SIG-M5 (cell line): ENCODE data around the gene EIF4EBP2.

Experiments used
- DNase-seq: peaks from one replicate; lab custom pipeline; 2025; lab: John Stamatoyannopoulos, UW

The EIF4EBP2 gene

DNA sequence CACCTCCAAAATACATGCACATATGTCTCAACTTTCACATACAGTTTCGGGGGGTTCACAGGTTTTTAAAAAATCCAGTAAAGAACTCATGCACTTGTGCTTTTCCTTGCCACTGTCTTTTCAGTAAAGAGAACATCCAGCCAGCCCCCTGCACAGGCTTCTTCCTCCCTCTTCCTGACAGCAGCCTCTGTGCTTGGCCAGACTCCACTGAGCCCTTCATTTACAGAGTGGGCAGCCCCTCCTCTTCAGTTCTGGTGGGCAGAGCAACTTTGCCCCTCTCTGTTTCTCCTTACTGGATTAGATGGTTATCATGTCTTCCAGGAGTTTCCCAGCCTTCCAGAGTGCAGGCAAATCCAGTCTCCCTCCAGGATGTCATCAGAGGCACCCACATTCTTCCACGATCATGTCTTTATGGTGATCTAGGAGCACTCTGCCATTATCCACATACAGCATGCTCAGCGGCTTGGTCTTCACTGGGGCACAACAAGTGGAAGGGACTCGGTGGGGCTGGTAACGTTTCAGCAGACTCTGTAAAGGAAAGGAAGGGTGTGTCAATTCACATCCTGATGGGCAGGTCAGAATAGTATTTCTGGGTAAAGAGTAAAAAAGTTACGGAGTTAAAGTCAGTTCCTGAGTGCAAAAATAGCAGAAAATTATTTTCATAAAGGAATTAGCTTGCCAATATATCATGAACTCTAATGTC lies 28.8 kb downstream of the EIF4EBP2 start:
- no peak for DNase-seq

DNA sequence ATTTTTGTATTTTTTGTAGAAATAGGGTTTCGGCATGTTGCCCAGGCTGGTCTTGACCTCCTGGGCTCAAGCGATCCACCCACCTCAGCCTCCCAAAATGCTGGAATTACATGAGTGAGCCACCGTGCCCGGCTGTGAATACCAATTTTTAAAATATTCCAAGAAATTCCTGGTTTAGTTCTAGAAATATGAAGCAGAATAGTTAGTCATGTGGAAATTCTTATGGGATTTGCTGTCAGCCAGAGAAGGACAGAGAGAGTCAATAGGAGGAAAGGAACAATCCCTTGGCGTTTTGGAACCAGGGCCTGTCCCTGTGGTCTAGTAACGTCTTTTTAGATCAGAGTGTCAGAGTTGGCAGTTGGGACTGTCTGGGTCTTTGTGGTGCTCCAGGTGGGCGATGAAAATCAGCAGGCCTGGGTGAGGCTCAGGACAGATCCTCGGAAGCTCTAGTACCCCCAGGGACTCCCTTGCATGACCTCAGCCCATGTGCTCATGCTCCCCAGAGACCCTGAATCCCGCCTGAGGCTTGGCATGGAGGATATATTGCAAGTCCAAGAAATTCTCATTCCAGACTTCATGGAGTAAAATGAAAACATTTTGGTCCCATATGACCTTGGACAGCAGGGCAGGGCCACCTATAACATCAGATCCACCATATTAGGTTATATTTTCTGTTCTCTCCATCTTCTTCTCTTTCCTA lies 29.8 kb downstream of the EIF4EBP2 start:
- no peak for DNase-seq

DNA sequence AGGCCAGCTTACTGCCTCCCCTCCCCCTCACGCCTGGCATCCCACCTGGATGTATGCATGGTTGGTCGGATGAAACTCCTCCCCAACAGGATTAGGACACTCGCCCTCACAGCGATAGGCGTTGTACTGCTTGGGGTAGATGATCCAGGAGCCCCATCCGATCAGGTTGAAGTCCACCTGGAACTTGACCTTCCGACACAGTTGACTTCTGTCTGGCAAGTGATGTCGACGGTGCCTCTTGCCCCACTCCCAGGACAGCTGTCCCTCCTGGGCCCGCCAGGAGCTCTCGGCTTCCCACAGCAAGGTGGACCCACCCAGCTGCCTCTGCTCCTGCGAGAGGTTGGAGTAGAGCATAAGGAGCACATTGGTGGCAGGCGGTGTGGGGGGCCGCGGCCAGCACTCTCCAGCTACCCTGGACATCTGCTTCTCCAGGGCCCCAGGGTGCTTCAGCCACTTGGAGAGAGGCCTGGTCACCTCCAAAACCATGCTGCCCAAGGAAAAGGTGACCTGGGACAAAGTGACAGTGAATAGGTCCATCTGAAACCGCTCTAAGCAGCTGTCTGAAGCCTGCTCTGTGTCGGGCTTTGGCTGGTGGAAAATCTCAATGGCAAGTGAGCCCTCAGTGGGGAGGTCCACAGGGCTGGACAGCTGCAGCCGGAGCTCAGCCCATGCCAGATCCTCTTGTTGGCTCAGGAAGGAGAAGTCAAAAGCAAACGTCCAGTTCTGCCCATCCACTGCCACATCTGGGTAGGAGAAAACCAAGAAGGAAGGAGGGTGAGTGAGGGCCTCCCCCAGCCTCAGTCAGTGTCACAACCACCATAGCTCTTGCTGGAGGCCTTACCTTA lies 31.5 kb downstream of the EIF4EBP2 start:
- no peak for DNase-seq

DNA sequence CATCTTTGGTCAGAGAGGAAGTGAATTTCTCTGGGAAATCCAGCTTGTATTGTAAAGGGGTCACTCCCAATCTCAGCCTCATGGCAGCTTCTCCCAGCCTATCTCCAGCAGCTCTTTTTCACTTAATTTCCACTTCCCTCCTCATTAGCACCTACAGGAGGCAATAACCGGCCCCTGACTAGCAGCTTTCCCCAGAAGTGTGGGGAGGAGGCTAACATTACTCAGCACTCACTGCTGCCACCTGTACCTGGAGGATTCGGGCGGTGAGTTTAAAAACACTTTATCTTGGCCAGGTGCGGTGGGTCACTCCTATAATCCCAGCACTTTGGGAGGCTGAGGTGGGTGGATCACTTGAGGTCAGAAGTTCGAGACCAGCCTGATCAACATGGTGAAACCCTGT lies 33.8 kb downstream of the EIF4EBP2 start:
- no peak for DNase-seq

DNA sequence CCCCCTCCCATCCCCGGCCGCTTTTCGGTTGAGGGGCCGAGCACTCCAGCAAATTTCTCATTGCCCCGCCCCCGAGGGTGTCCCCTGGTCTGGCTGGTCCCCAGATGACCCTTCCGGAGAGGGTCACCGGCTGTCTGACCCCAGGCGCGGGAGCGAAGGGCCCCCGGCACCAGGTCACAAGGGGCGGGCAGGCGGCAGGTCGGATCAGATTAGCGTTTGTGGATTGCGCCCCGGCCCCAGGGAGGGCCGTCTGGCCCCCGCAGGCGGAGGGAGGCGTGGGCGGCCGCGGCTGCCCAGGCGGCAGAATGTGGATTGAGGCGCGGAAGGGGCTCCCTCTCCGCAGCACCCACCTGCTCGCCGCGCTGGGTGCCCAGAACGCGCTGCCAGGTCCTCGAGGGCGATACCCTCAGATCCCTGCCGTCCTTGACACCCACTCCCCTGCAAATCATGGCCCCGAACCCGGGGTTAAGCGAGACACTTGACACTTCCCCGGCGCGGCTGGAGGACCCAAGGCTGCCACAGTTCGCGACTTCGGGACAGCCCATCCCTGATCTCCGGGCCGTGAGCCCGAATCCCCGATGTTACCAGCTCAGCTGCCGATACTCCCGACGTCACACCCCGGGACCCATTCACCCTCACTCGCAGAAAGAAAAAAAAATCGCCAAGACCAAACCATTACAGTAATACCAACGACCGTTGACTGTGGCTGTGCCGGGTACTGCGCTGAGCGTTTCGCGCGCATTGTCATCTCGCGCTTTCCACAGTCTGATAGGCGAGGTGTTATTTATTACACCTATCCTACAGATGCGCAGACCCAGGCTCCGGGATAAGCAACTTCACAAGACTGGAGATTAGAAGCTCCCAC lies 36.6 kb downstream of the EIF4EBP2 start:
- no peak for DNase-seq

DNA sequence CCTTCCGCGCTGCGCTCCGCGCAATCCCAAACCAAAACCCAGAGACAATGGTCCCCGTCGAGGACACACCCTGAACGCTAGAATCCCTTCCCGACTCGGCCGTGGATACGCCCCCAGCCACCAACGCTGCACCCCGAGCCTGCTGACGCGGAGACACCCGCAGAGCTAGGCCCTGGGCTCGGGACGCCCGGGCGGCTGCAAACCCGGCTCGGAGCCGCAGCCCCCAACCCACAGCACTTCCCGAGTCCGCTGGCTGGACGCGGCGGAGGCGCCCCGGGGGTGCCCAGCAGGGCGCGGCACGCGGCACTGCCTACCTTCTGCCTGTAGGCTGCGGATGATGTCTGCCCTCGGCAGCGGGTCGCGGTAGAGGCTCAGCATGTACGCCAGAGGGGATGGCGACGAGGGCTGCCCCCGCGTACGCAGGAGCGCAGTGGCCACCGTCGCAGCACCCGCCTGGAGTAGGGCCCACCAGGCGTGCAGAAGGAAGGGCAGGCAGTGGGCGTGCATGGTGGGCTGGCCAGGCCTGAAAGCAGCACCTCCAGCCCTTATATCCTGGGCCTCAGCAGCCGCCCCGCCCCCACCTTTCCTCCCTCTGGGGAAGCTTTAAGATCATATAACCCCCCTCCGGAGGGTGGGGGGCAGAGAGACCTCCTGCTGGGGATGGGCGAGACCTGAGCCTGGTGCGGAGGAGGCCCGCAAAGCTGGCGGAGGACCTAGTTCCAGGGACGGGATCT lies 37.4 kb downstream of the EIF4EBP2 start, which contains the start of gene NODAL:
Gene NODAL (minus strand): TSS at position 521 of the 734 bp plus-strand sequence. CDS start 14 bp downstream, at position 507.
- DNase-seq, result no peak

DNA sequence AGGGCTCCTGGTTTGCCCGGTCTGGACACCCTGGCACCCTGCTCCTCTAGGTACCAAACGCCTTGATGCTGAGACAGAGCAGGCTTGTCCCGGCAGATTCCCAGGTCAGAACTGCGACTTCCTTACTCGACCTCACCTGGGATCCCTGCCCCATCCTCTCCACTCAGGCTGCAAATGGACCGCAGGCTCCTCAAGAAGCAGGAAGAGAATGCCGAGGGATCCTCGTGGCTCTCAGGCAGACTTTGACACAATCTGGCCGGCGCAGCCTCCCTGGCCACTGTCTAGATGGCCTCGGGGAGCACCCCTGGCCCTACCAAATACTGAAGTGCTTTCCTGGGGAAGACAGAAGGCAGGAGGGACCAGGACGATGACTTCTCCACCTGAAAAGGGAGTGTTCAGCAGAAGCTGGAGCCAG lies 38.0 kb downstream of the EIF4EBP2 start:
- DNase-seq, result no peak

DNA sequence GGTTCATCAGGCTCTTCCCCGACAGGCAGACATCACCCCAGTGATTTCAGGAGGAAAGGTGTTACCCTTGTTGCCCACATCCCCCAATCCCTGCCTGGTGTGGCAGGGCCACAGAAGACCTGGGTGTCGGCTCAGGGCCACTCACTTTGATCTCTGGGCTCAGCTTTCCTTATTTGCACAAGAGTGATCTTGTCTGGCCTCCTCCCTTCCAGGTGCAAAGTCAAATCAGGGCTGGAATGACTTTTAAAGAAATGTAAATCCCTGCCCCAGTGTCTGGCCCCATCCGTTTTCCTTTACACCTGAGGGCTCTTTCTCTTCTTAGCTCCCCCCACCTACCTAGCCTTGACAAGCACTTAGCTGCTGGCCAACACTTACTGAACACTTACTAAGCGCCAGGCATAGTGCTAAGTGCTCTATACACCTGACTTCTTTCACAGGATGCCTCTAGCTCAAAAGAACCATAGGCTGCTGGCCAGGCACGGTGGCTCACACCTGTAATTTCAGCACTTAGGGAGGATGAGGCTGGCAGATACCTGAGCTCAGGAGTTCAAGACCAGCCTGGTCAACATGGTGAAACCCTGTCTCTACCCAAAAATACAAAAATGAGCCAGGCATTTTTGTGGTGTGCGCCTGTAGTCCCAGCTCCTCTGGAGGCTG lies 38.5 kb downstream of the EIF4EBP2 start:
- DNase-seq, result no peak

DNA sequence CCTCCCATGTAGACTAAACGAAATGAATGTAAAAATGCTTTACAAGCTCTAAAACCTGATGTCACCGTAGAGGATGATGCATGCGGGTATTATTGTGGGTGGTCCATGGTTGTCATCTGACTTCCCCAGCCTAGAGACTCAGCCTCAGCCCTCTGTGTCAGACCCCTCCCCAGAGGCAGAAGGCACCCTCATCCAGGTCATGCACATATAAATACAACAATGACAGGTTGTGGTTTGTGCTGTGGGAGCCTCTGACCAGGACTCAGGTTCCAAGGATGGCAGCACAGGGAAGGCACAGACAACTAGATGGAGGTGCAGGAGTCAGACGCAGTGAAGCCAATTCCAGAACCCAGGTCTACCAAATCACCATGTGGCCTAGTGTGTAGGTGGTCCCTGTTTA lies 40.8 kb downstream of the EIF4EBP2 start:
- no peak for DNase-seq

DNA sequence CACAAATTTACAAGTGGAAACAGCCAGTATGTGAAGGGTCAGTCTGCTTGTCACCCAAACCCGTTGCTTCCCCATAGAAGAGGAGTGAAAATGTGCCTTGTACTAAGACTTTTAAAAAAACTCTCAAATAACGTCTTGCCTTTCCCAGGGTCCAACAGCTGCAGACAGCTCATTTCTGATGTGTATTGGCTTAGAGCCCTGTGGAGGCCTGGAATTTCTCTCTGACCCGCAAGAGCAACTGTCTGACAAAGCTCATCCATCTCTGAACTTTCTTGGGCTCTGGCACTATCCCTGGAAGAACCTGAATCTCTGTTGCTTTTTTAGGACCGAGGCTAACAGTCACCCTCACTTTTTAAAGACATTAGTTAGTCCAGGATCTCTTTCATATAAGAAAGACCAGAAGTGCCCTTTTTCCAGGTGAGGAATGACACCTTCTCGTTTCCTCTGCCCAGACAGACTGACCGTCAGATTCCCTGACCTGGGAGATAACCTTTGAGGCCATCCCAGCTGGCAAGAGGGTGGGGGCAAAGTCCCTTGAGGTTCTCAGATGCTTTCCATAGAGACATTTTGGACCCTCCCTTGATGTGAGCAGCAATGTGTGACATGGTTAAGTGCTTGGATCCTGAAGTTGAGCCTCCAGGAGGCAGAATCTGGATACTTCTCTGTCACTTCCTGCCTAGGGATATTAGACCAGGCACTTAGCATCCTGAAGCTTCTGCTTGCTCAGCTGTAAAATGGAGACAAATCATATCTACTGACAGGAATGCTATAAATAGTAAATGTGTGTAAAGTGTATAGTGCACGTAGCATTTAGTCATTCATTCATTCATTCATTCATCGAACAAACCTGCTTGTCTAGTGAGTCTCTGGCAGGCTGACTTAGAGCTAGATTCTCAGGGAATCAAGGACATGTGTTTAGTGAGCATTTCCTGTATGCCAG lies 42.0 kb downstream of the EIF4EBP2 start:
- no peak for DNase-seq

DNA sequence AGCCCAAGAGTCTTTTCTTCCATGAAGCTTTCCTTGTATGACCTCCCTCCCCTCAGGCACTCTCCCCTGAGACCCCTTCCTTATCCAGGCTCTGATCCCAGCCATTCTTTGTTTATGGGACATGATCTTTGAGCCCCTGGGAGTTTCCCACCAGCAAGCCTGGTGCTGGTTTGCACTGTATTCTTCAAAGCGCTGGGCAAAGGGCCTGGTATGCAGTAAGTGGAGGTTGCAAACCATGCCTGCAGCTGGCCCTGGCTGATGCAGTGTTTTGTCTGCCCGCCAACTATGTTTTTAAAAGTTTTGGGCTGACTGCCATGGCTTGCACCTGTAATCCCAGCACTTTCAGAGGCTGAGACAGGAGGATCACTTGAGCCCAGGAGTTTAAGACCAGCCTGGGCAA lies 44.3 kb downstream of the EIF4EBP2 start:
- no peak for DNase-seq

DNA sequence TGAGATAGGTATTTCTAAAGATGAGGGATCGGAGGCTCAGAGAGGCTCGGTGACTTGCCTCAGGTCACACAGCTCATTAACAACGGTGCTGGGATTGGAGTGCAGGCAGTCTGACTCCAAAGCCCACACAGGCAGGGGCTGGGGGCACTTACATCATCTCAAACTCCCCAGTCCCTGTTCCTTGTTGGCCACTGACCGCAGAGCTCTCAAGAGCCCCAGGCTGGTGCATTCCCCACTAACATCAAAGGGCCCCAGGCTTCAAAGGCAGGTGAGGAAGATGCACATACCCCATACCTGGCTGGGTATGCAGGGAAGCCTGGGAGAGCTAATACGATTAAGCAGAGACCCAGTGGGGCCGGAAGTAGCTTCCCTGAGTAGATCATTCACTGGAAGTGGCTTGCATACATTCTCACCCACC lies 51.3 kb downstream of the EIF4EBP2 start:
- no peak for DNase-seq

DNA sequence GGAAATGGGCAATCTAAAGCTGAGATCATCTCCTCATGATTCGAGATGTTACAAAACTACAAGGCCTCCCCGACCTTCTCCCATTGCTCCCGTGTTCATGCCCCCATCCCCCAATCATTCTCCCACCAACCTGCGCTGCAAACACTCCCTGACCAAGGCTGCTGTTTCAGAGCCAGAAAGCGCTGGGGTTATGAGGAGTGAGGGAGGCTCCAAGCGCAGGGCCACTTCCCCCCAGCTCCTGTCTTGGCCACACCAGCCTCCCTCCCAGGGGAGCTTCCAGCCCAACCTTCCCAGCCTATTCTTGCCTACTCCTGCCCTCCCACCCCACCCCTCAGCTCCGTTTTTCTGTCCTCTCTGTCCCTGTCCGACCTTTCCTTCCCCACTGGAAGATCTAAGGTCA lies 52.2 kb downstream of the EIF4EBP2 start:
- DNase-seq, result no peak

DNA sequence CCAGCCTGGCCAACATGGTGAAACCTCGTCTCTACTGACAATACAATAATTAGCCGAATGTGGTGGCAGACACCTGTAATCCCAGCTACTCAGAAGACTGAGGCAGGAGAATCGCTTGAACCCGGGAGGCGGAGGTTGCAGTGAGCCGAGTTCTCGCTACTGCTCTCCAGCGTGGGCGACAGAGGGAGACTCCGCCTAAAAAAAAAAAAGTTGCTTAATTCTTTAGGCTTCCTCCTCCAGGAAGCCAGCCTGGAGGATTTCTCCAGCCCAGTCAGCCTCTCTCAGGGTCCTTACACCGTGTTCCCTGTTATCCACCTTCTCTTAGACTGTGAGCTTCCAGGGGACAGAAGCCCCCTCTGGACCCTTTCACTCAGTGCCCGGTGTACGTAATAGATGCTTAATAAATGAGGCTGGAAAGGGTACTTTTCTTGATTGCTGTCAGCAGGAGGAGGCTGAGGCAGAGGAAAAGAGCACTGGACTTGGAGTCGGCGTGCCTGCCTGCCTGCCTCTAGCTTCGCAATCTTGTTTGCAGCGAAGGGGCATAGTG lies 53.9 kb downstream of the EIF4EBP2 start:
- no peak for DNase-seq

DNA sequence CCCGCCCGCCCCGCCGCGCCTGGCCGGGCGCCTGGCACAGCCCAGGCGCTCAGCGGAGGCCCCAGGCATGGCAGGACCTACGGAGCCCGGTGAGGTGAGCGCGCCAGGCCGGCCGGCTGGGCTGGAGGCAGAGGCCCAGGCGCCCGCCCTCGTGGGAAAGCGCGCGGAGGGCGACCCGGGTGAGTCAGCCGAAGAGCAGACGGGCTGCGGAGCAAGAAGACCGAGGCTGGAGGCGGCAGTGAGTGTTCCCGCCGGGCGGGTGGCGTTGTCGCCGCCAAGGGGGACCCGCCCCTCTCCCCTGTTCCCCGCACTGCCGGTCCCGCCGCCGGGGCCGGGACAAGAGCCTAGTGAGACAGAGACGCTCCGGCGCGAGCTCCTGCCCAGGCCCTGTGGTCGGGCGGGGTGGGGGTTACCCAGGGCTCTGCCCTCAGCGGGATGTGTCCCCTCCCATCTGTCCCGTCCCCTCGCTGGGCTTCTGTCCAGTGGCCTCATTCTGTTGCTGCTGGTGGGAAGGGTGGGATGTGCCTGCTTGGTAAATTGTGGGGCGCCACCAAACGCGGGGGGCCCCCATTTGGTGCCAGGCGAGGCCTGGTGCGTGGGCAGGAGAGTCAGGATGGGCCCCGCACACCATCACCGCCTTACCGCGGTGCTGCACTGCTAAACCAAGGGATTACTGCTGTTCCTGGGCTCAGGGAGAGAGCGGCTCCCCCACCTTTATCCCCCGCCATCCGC lies 54.5 kb downstream of the EIF4EBP2 start:
- DNase-seq, result no peak

DNA sequence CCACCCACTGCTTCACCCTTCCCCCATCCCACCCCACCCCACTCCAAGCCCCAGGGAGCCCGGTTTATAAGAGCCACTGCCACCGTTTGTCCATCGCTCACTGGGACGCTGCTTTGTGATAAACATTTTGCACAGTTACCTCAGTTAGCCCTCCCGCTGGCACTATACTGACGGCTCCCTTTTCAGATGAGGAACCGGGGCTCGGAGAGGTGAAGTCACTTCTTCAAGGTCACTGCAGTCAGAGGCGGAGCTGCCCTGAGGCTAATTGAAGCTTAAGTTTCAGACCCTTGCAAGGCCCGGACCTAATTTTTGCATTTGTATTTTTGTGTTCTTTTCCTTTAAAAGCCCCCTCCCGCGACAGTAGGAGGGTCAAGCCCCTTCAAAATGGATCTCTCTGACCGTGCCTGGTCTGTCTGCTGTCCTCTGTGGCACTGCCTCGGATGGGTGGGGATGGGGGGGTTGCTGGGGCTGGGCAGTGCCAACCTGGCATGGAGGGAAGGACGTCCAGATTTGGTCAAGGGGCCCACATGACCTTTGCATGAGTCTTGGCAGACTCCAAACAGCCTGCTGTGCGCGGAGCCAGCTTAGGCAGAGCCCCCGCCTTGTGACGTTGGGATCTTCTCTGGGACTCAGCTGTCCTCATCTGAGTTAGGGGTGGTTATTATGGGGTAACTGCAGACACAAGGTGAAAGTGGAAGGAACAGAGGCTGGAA lies 55.3 kb downstream of the EIF4EBP2 start:
- DNase-seq, result no peak

DNA sequence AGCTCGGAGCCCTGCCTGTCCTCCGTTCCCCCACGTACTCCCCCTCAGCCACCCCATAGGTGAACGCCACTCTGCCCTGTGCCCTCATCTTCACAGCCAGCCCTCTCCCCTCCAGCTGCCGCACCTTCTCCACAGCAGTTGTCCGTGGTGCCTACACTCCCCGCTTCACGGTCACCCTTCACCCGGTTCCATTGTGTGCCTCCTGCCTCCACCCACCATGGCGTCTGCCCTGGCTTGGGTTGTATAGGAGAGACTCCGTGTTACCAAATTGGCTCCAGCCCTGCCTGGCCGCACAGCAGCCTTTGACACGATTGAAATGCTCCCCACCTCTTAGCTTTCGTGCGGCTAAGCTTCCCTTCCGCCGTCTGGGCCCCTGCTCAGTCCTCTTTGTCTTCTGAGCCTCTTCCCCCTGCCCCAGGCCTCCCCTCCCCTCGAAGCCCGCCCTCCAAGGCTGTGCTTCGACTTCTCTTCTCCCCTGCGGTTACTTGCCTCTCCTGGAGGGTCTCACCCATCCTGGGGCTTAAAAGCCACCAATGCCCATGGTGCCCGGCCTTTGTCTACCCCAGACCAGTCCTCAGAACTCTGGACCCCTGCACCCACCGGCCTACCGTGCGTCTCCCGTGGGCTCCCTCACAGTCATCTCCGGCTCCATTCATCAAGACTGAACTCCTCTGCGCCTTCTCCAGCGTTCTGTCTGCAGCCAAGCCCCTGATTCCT lies 56.0 kb downstream of the EIF4EBP2 start:
- DNase-seq, result no peak
